Measurements from ENCODE around the gene MAD2L2. TPM values are rescaled to one million over a fixed set of nuclear protein-coding genes. Genes with fewer than 3 reads are reported as not detected.

The MAD2L2 gene
- total RNA-seq, 4 donors from 2014 or later: 19.4 to 43.7 (median 24.3) TPM

DNA sequence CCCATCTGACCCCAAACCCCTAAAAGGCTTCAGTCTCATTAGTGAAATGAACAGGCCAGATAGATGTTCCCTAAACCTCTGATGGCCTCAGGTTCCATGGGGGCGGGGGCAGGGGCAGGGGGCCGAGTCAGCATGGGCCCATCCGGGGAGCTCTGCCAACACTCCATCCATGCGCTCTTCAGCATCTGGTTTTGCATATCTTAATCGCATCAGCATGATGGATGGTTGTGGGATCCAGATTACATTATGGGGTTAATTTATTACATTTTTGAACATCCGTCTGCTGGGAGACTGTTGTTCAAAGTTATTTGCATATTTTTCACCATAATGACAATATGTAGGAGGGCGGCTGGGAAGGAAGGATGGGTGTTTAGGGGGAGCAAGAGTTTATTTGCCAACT, 3.1 kb upstream of the MAD2L2 start:
- Histone ChIP-seq H3K4me1 (peaks cover 0 to 23% (median 8%) of the 10 kb centered on the region in 3 donors), H3K9me3 (no peaks in the 10 kb centered on the region), H3K4me3 (no peak overlapping the region), H3K27ac (no peak overlapping the region), H3K36me3 (no peaks in the 10 kb centered on the region), H3K27me3 (peaks cover 24% of the 10 kb centered on the region)
- ATAC-seq: no peak
- 59% methylated on average over 7 of the region's 7 CpGs; no CpG with 5 or more reads in 1 of the 2 donors for WGBS, 2 donors (ENCODE audit: low coverage in 1 of 2)
- TF ChIP-seq, protein P1, sequence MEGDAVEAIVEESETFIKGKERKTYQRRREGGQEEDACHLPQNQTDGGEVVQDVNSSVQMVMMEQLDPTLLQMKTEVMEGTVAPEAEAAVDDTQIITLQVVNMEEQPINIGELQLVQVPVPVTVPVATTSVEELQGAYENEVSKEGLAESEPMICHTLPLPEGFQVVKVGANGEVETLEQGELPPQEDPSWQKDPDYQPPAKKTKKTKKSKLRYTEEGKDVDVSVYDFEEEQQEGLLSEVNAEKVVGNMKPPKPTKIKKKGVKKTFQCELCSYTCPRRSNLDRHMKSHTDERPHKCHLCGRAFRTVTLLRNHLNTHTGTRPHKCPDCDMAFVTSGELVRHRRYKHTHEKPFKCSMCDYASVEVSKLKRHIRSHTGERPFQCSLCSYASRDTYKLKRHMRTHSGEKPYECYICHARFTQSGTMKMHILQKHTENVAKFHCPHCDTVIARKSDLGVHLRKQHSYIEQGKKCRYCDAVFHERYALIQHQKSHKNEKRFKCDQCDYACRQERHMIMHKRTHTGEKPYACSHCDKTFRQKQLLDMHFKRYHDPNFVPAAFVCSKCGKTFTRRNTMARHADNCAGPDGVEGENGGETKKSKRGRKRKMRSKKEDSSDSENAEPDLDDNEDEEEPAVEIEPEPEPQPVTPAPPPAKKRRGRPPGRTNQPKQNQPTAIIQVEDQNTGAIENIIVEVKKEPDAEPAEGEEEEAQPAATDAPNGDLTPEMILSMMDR (IDR thresholded peaks at IDR 0.05): no peak
- no peak for TF ChIP-seq POLR2A (IDR thresholded peaks at IDR 0.05)
- TF ChIP-seq POLR2AphosphoS5 (IDR thresholded peaks at IDR 0.05): no peak
- no peak for TF ChIP-seq EP300 (IDR thresholded peaks at IDR 0.05)

DNA sequence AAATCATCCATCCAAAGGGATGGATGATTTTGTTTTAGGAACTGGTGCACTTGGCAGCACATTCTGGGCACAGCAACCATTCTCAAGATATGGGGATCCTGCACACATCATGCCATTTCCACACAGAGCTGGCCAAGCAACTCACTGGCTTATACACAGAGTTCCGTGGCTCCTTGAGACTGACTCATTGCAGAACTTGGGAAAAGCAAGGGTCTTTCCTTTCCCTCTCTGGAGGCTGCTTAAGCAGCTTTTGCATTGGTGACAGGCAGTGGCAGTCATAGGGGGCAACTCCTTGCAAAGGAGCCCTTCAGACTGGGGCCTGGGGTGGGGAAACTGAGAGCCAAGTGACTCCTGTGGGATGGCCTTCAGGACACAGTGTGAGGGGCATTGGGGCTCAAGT, 1.9 kb upstream of the MAD2L2 start:
- 33 to 40% methylated on average over 1 of the region's 1 CpG for WGBS, 2 donors (ENCODE audit: low coverage in 1 of 2)
- H3K4me1 ChIP-seq: peaks cover 0 to 23% (median 8%) of the 10 kb centered on the region in 3 donors
- no peak overlapping the region for H3K4me3 ChIP-seq
- peaks cover 0 to 1% of the 10 kb centered on the region in 2 donors for H3K36me3 ChIP-seq
- H3K9me3 ChIP-seq: no peaks in the 10 kb centered on the region
- H3K27me3 ChIP-seq: peaks cover 11% of the 10 kb centered on the region
- no peak for TF ChIP-seq EP300 (IDR thresholded peaks at IDR 0.05)
- TF ChIP-seq POLR2AphosphoS5 (IDR thresholded peaks at IDR 0.05): no peak
- TF ChIP-seq POLR2A (IDR thresholded peaks at IDR 0.05): no peak
- TF ChIP-seq, protein P1 (IDR thresholded peaks at IDR 0.05): no peak
- no peak overlapping the region for H3K27ac ChIP-seq
- no peak for ATAC-seq

DNA sequence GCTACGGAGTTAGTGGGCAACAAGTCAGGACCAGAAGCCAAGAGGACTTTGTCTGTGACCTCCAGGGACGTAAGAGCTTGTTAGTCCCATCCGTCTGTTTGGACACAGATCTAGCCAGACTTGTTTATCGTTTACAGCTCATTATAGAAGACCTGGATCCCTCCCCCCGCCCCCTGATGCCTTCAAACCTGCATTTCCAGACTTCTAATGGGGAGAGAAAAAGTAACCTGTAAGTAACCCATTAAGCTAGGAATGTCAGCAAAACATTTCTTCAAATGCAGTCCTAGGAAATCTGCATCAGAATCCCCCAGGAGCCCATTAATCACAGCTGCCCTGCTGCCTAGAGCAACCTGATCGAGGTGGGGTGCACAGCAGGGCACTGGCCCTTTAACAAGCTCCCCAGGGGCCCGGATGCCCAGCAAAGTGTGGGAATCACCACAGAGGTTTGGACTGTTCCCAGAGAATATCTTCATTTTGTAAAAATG, 1.4 kb upstream of the MAD2L2 start:
- H3K4me1 ChIP-seq: peaks cover 0 to 23% (median 8%) of the 10 kb centered on the region in 3 donors
- peaks cover 0 to 6% of the 10 kb centered on the region in 2 donors for H3K36me3 ChIP-seq
- WGBS, 2 donors (ENCODE audit: low coverage in 1 of 2): 43% methylated on average over 6 of the region's 7 CpGs

DNA sequence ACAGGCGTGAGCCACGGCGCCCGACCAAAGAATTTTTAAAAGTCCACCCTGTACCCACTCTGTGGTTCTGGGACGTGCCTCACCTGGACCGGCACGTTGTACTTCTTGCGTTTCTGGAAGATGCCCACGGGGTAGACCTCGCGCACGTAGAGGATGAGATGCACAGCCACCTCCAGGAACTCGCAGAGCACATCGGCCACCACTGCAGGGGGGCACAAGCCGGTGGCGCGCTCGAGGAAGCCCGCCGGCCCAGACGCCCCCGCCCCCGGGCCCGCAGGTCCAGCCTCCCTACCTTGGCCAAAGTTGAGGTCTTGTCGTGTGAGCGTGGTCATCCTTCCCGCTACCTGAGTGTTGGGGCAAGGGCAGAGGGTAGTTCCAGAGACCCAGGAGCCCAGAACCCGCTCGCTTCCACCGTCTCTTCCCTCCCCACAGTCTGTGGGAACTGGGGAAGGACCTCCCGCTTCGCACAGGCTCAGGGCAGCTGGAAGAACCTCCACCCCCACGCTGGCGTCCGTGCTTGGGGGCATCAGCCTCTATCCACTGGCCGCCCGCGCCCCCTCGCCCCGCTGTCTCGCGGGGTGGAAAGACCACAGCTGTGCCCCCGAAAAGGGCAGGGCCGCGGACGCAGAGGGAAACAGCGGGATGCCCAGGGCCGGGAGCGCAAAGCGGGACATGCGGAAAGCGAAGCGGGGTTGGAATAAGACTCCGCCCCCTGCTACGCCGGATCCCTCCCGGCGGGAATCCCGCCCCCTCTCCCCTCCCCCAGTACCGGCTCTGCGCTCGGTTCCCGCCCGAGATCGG, 478 bp downstream of the MAD2L2 start:
- TF ChIP-seq POLR2A (IDR thresholded peaks at IDR 0.05): no peak
- TF ChIP-seq, protein P1 (IDR thresholded peaks at IDR 0.05): no peak
- no peak for TF ChIP-seq EP300 (IDR thresholded peaks at IDR 0.05)
- no peak for TF ChIP-seq POLR2AphosphoS5 (IDR thresholded peaks at IDR 0.05)
- Histone ChIP-seq H3K27ac (peak overlapping the region; percentile 54 to 96 (median 87)), H3K27me3 (peaks cover 6% of the 10 kb centered on the region), H3K9me3 (no peaks in the 10 kb centered on the region), H3K4me3 (peak overlapping the region; percentile 53 to 92), H3K4me1 (peaks cover 0 to 23% (median 8%) of the 10 kb centered on the region in 3 donors), H3K36me3 (peaks cover 0 to 25% of the 10 kb centered on the region in 2 donors)
- WGBS, 2 donors (ENCODE audit: low coverage in 1 of 2): 0% methylated on average over 4 of the region's 65 CpGs; no CpG with 5 or more reads in 1 of the 2 donors
- ATAC-seq: peak; percentile 42

More for the DNA sequence above, 1.4 kb upstream of the MAD2L2 start:
- no peak for ATAC-seq
- no peak overlapping the region for H3K4me3 ChIP-seq
- no peaks in the 10 kb centered on the region for H3K9me3 ChIP-seq
- H3K27me3 ChIP-seq: peaks cover 10% of the 10 kb centered on the region
- TF ChIP-seq POLR2AphosphoS5 (IDR thresholded peaks at IDR 0.05): no peak
- no peak for TF ChIP-seq POLR2A (IDR thresholded peaks at IDR 0.05)
- TF ChIP-seq, protein P1 (IDR thresholded peaks at IDR 0.05): no peak
- no peak for TF ChIP-seq EP300 (IDR thresholded peaks at IDR 0.05)
- no peak overlapping the region for H3K27ac ChIP-seq
